Neural progenitor cell (in vitro differentiated cells): ENCODE results near the gene PTPRN2.

Experiments
- CTCF ChIP-seq: fragments of 200-600 bp; sonication (generic); IDR thresholded peaks from 2 replicates; pipeline ENCODE4 v1.5.1; 2017; ENCODE audit warnings: antibody characterized with exemption, mild to moderate bottlenecking
- EZH2 ChIP-seq: fragments of 200-600 bp; sonication (generic); IDR thresholded peaks from 2 replicates; pipeline ENCODE4 v1.6.1; 2017; ENCODE audit warnings: antibody characterized with exemption, mild to moderate bottlenecking, moderate library complexity

DNA sequence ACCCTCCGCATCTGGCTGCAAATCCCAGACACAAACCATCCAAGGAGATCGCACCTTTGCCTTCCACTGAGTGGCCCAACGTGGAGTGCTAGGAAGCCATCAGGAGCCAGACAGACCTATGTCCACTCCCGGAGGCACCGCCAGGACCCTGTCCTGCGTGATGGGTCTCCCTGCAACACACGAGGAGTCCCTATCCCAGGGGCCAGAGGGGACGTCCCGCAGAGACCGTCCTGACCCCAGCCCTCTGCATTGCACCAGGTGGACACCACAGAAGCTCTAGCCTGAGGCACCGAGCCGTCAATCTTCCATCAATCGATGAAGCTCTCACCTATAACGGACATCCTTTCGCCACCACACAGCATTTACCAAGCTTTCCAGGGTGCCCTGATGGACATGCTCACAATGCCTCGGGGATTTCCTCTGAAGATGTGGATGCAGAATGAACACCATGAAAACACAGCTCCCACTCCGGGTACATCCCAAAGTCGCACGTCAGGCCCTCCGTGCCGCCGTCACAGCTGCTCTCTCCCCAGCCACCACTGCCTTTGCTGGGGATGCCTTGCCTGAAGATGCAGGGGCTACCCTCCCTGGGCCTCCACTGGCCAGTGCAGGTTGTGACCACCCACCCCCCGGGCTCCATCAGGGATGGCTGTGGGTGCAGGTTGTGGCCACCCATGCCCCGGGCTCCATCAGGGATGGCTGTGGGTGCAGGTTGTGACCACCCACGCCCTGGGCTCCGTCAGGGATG, 54.1 kb downstream of the PTPRN2 start:
- TF ChIP-seq CTCF (no peak), EZH2 (no peak)
